Measurements from ENCODE around the gene ZNF532.

GRCh38 chr18:58996696-58997095 lies 132.0 kb downstream of the ZNF532 start:
- TF ChIP-seq ZNF274 (IDR thresholded peaks at IDR 0.05; ENCODE audit: low read depth, low read length): no peak
- TF ChIP-seq YY1 (IDR thresholded peaks at IDR 0.05; ENCODE audit: insufficient read depth, insufficient read length): no peak
- TF ChIP-seq SUZ12 (IDR thresholded peaks at IDR 0.05; ENCODE audit: extremely low read depth, insufficient read depth, insufficient read length): no peak

All from NT2/D1 (cell line).